HEK293T (cell line): Measurements from ENCODE around the gene SALL1.

Experiments
- CTCF ChIA-PET: fragments of 350-600 bp; formaldehyde crosslinking; extraction: SDS; loops from one replicate; lab custom pipeline; 2021; ENCODE audit warnings: antibody characterized with exemption, inconsistent platforms; lab: Yijun Ruan, JAX
- POLR2A ChIA-PET: fragments of 350-600 bp; formaldehyde crosslinking; extraction: SDS; loops from one replicate; lab custom pipeline; 2020; ENCODE audit warnings: antibody characterized with exemption, inconsistent platforms; lab: Yijun Ruan, JAX
- DNase-seq: peaks from one replicate; pipeline ENCODE4 v3.0.0; 2012; ENCODE audit warnings: mixed read lengths; ENCODE audit errors: extremely low spot score
- ARNT ChIP-seq: fragments of 450-650 bp; IDR thresholded peaks from 2 replicates; pipeline ENCODE4 v1.6.1; 2017; ENCODE audit warnings: mild to moderate bottlenecking
- BHLHE40 ChIP-seq: fragments of 450-650 bp; IDR thresholded peaks from 2 replicates; pipeline ENCODE4 v1.6.1; 2016; ENCODE audit warnings: mild to moderate bottlenecking, moderate library complexity, borderline replicate concordance
- CTBP1 ChIP-seq: fragments of 450-650 bp; IDR thresholded peaks from 2 replicates; pipeline ENCODE4 v1.6.1; 2016; ENCODE audit warnings: borderline replicate concordance
- ELF4 ChIP-seq: fragments of 450-650 bp; IDR thresholded peaks from 2 replicates; pipeline ENCODE4 v1.6.1; 2017; ENCODE audit warnings: antibody characterized with exemption
- FOXA1 ChIP-seq: fragments of 450-650 bp; IDR thresholded peaks from 2 replicates; pipeline ENCODE4 v1.6.1; 2016; ENCODE audit warnings: mild to moderate bottlenecking
- FOXK2 ChIP-seq: fragments of 450-650 bp; IDR thresholded peaks from 2 replicates; pipeline ENCODE4 v1.6.1; 2016; ENCODE audit warnings: mild to moderate bottlenecking
- FOXM1 ChIP-seq: fragments of 450-650 bp; IDR thresholded peaks from 2 replicates; pipeline ENCODE4 v1.6.1; 2017; ENCODE audit warnings: mild to moderate bottlenecking, borderline replicate concordance
- HDGF ChIP-seq: fragments of 450-650 bp; IDR thresholded peaks from 2 replicates; pipeline ENCODE4 v1.6.1; 2017; ENCODE audit warnings: antibody characterized with exemption, borderline replicate concordance
- L3MBTL2 ChIP-seq: fragments of 450-650 bp; conservative IDR thresholded peaks from 2 replicates; pipeline ENCODE4 v1.6.1; 2016; ENCODE audit warnings: mild to moderate bottlenecking
- LEF1 ChIP-seq: fragments of 450-650 bp; IDR thresholded peaks from 2 replicates; pipeline ENCODE4 v1.6.1; 2017; ENCODE audit warnings: mild to moderate bottlenecking, borderline replicate concordance
- NFRKB ChIP-seq: fragments of 450-650 bp; IDR thresholded peaks from 2 replicates; pipeline ENCODE4 v1.6.1; 2016; ENCODE audit warnings: mild to moderate bottlenecking, moderate library complexity
- SP1 ChIP-seq: fragments of 450-650 bp; IDR thresholded peaks from 2 replicates; pipeline ENCODE4 v1.6.1; 2017
- SUZ12 ChIP-seq: fragments of 450-650 bp; IDR thresholded peaks from 2 replicates; pipeline ENCODE4 v1.6.1; 2016; ENCODE audit warnings: mild to moderate bottlenecking
- TARDBP ChIP-seq: fragments of 450-650 bp; IDR thresholded peaks from 2 replicates; pipeline ENCODE4 v1.6.1; 2016
- ZNF384 ChIP-seq: fragments of 450-650 bp; IDR thresholded peaks from 2 replicates; pipeline ENCODE4 v1.6.1; 2016
- TF ChIP-seq, protein P1 (sequence below): fragments of 450-650 bp; IDR thresholded peaks from 2 replicates; pipeline ENCODE4 v1.6.1; 2016

The SALL1 gene

DNA sequence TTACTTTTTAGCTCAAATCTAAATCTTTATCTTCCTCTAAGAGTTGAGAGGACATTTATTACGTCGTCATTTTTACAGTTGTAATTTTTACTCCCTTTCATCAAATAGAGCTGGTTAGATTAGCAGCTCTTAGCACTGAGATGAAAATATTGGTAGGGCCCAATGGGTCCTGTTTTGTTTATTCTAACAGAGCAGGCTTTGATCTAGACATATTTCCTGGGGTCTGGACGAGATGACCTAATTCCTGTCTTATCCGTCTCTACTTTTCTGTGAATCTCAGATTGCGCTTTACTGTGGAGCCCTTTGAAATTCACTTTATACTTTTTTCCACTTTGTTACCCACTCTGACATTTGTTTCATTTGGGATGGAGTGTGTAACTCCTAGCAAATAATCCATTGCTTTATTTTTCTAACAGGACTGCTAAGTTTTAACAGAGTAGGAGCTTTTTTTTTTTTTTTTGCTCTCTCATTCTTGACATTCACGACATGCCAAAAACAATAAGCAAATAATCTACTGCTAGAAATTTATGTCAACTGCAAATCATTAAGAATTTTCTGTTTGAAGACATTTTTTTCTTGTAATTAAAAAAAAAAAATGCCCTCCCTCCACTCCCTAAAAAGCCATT is 18.5 kb downstream of the SALL1 start:
- DNase-seq, result no peak
- POLR2A ChIA-PET, result no interaction called here
- TF ChIP-seq L3MBTL2 (no peak), SUZ12 (no peak), FOXM1 (no peak), TARDBP (no peak), ARNT (no peak), BHLHE40 (no peak), HDGF (no peak), SP1 (no peak), ZNF384 (no peak; the same call in 1 of the 2 replicates), LEF1 (no peak), FOXK2 (no peak), ELF4 (no peak), CTBP1 (no peak), FOXA1 (no peak), NFRKB (no peak)
- TF ChIP-seq, protein P1, sequence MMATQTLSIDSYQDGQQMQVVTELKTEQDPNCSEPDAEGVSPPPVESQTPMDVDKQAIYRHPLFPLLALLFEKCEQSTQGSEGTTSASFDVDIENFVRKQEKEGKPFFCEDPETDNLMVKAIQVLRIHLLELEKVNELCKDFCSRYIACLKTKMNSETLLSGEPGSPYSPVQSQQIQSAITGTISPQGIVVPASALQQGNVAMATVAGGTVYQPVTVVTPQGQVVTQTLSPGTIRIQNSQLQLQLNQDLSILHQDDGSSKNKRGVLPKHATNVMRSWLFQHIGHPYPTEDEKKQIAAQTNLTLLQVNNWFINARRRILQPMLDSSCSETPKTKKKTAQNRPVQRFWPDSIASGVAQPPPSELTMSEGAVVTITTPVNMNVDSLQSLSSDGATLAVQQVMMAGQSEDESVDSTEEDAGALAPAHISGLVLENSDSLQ, result no peak
- CTCF ChIA-PET, result no interaction called here

DNA sequence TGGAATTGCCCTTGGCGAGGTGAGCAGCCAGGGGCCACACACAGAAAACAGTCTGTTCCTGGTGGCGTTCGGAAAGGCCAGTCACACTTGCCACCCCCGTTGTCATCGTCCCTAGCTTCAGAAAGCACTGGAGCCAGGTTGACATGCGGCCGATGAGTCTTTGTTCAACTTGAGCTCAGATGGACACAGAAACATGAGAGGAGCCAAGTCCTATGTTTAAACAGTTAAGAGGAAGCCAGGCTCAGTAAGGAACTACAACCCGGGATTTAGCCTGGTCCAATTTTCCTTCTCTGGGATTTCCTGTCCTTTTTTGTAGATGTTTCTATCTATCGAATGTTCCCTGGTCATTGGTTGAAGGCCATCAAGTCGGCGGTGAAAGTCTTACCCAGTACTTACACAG is 19.5 kb downstream of the SALL1 start:
- ChIA-PET CTCF (no interaction called here), POLR2A (interaction anchor here (1.1 kb wide), 1 partner anchor 13 kb away, joined by 3 read pairs; no protein-coding TSS in a partner anchor)
- no peak for DNase-seq
- TF ChIP-seq, protein P1, result no peak
- TF ChIP-seq HDGF, result no peak
- no peak for TF ChIP-seq NFRKB
- no peak for TF ChIP-seq CTBP1
- TF ChIP-seq BHLHE40, result no peak
- no peak for TF ChIP-seq ZNF384
- no peak for TF ChIP-seq ARNT
- TF ChIP-seq FOXK2, result no peak

DNA sequence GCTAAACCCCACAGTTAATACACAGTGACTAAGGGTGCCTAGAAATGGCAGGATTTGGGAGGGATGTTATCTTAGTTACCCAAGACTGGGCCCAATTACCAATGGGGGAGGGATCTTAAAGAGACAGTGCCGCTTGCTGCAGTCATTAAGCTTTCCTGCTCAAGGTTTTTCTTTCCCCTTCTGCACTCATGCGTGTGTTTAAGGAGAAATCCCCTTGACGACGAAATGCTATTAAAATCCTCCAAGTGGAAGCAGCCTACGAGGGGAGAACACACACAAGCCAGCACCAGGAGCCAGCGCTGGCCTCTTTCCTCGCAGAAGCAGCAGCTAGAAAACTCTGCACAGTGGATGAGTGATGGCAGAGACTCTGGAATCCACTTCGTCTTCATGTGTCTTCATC is 22.0 kb downstream of the SALL1 start:
- ChIA-PET POLR2A (interaction anchor here (1.5 kb wide), 1 partner anchor 24 kb away, joined by 8 read pairs; no protein-coding TSS in a partner anchor), CTCF (interaction anchor here (0.8 kb wide), 1 partner anchor 17 kb away, joined by 3 read pairs; no protein-coding TSS in a partner anchor)
- TF ChIP-seq HDGF (no peak), CTBP1 (no peak), BHLHE40 (no peak), FOXK2 (no peak), ZNF384 (no peak), L3MBTL2 (no peak), FOXA1 (no peak), TARDBP (no peak), ELF4 (no peak), LEF1 (no peak), SP1 (no peak), FOXM1 (no peak), ARNT (no peak)
- no peak for DNase-seq

DNA sequence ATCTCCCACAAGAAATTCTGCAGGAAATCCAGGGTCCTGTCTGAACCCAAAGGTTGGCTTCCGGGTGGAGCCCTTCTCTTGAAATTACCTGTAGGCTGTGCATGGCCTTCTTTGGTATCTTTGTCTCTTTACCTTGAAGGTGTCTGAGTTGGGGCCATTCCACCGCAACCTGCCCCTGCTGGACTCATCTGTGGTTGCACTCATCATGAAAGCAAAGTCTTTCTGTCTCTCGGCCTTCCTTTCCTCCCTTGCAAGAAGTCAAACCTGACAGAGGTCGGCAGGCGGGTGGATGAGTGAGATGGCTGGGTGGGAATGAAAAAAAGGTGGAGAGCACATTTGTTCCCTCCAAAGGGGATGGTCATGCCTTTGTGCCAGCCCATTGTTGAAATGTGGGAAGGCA is 25.1 kb downstream of the SALL1 start:
- DNase-seq, result no peak
- TF ChIP-seq FOXM1, result no peak
- no peak for TF ChIP-seq NFRKB
- no peak for TF ChIP-seq HDGF
- no peak for TF ChIP-seq FOXK2
- TF ChIP-seq, protein P1, result no peak
- TF ChIP-seq L3MBTL2, result no peak
- ChIA-PET CTCF (interaction anchor here (0.7 kb wide), 1 partner anchor 21 kb away, joined by 5 read pairs; no protein-coding TSS in a partner anchor), POLR2A (no interaction called here)

DNA sequence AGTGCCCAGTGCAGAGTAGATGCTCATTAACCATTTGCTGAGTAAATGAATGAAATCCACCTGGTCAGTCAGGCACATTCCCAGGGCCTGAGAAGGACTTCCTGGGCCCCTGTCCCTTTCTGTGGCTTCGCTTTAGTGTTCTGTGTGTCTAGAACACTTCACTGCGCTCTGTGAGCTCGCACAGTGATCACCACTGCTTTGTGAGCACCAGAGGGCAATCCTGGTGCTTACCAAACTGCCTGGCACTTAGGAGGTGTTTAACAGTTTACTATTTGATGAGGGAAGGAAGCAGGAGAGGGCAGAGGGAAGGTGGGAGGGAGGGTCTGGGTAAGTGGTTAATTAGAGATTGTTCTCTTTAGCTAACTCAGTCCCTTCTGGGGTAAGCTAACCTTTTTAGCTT is 26.2 kb downstream of the SALL1 start:
- DNase-seq, result no peak
- POLR2A ChIA-PET, result no interaction called here
- CTCF ChIA-PET, result interaction anchor here (0.5 to 0.6 kb wide), 2 partner anchors 46 to 340 kb away, joined by 3 read pairs; no protein-coding TSS in a partner anchor
- no peak for TF ChIP-seq NFRKB
- TF ChIP-seq ELF4, result no peak
- no peak for TF ChIP-seq LEF1
- no peak for TF ChIP-seq SUZ12
- TF ChIP-seq TARDBP, result no peak
- TF ChIP-seq, protein P1, result no peak
- no peak for TF ChIP-seq FOXA1
- TF ChIP-seq ARNT, result no peak
- TF ChIP-seq HDGF, result no peak
- no peak for TF ChIP-seq L3MBTL2
- TF ChIP-seq FOXM1, result no peak
- TF ChIP-seq SP1, result no peak
- TF ChIP-seq CTBP1, result no peak
